ENCODE data around the gene STAM2.

- TF ChIP-seq POLR2A (IDR thresholded peaks at IDR 0.05; ENCODE audit: low read depth, low read length) (no peak), POLR2AphosphoS5 (IDR thresholded peaks at IDR 0.05; ENCODE audit: low read depth, low read length) (no peak), TAF1 (IDR thresholded peaks at IDR 0.05; ENCODE audit: low read depth, low read length) (no peak), POU2F2 (IDR thresholded peaks at IDR 0.05; ENCODE audit: low read depth, low read length) (no peak)
Observed at GRCh38 chr2:152084076-152084475, 91.5 kb downstream of the STAM2 start.
